Occipital lobe (tissue), 2 donors: Measurements from ENCODE around the gene ITIH5. TPM values are rescaled to one million over a fixed set of nuclear protein-coding genes. Genes with fewer than 3 reads are reported as not detected.

Source experiments
- DNase-seq: peaks from one replicate; lab custom pipeline; 2025; lab: John Stamatoyannopoulos, UW
- total RNA-seq: library from RNA; depleted of rRNA; stranded (reverse); fragments of >200 nt; gene quantifications from one replicate; pipeline ENCODE4 v1.2.3, GENCODE V29; 2014

The ITIH5 gene
- total RNA-seq, 1 donor from 2014 or later, result 14.3 TPM

GRCh38 chr10:7520507-7521485 lies 146.0 kb downstream of the ITIH5 start:
- no peak for DNase-seq

DNA sequence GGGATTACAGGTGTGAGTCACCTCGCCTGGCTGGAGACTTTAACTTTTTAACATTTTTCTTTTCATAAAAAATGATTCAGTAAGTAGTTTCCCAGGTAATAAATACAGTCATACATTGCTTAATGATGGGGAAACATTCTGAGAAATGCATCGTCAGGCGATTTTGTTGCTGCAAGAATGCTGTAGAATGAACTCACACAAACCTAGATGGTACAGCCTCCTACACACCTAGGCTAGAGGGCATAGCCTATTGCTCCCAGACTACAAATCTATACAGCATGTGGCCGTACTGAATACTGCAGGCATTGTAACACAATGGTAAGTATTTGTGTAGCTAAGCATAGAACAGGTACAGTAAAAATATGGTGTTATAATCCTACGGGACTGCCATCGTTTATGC lies 147.4 kb downstream of the ITIH5 start:
- DNase-seq, result no peak

DNA sequence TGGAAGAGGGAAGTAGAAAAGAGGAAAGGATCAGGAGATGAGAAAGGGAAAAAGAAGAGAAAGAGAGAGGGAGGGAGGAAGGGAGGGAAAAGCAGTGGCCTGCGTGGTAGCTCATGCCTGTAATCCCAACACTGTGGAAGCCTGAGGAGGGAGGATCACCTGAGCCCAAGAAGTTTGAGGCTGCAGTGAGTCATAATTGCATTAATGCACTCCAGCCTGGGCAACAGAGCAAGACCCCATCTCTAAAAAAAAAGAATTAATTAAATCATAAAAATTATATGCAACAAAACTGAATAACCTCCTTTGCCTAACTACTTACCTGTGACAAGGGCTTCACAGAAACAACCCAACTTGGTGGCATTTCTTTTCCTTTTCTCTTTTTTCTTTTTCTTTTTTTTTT lies 148.1 kb downstream of the ITIH5 start:
- DNase-seq, result no peak

- DNase-seq, result no peak
These were observed 151.3 kb downstream of the ITIH5 start for GRCh38 chr10:7515439-7515838.

- no peak for DNase-seq
These were observed 152.8 kb downstream of the ITIH5 start for GRCh38 chr10:7513936-7514335.

- DNase-seq, result no peak
These were observed 153.3 kb downstream of the ITIH5 start for GRCh38 chr10:7513455-7513854.

GRCh38 chr10:7512487-7512886 lies 154.3 kb downstream of the ITIH5 start:
- no peak for DNase-seq

GRCh38 chr10:7511612-7512011 lies 155.2 kb downstream of the ITIH5 start:
- no peak for DNase-seq

Other genes starting within 250 kb of the ITIH5 start
- 8.6 TPM for gene ITIH2, start 36.4 kb upstream of the ITIH5 start, total RNA-seq
- 9.2 TPM for gene KIN, start 121.0 kb upstream of the ITIH5 start, total RNA-seq
- 348 TPM for gene ATP5F1C, start 121.2 kb upstream of the ITIH5 start, total RNA-seq
- 2.7 TPM for gene TAF3, start 151.5 kb upstream of the ITIH5 start, total RNA-seq